ENCODE results near the gene MFSD1. TPM values are rescaled to one million over a fixed set of nuclear protein-coding genes. Genes with fewer than 3 reads are reported as not detected.

The MFSD1 gene
- total and polyA plus RNA-seq, 2 experiments from 2014 or later: 4.3 to 28.4 TPM

GRCh38 chr3:158770741-158771350 lies 31.0 kb upstream of the MFSD1 start:
- H4K20me1 ChIP-seq (replicated peaks; ENCODE audit: insufficient read depth): no peaks in the 10 kb centered on the region
- H3K27ac ChIP-seq (ENCODE audit: low read depth): no peak overlapping the region
- TF ChIP-seq CREB1 (CRISPR knock-in tag; IDR thresholded peaks at IDR 0.05; ENCODE audit: low read depth): no peak
- TF ChIP-seq ZNF331 (CRISPR knock-in tag; IDR thresholded peaks at IDR 0.05; ENCODE audit: low read depth): no peak
- no peak for TF ChIP-seq ZNF114 (CRISPR knock-in tag; IDR thresholded peaks at IDR 0.05)
- no peak for TF ChIP-seq EZH2 (IDR thresholded peaks at IDR 0.05; ENCODE audit: low read depth, unreplicated experiment)
- H3K27me3 ChIP-seq (ENCODE audit: insufficient read depth): no peaks in the 10 kb centered on the region
- H3K4me1 ChIP-seq (ENCODE audit: insufficient read depth): peaks cover 5% of the 10 kb centered on the region; the same call in 1 of the 2 replicates
- no peak overlapping the region for H3K4me2 ChIP-seq
- no peak overlapping the region for H3K27ac Mint-ChIP-seq
- H3K4me3 Mint-ChIP-seq: no peak overlapping the region
- no peak overlapping the region for H3K4me3 ChIP-seq
- H3K9me2 ChIP-seq (ENCODE audit: insufficient read depth): no peaks in the 10 kb centered on the region
- H3K36me3 Mint-ChIP-seq (ENCODE audit: low read depth): no peaks in the 10 kb centered on the region; the same call in 2 of the 3 replicates
- no peaks in the 10 kb centered on the region for H3F3A ChIP-seq (replicated peaks; ENCODE audit: low read depth)
- peaks cover 24% of the 10 kb centered on the region for H3K4me1 Mint-ChIP-seq
- no peaks in the 10 kb centered on the region for H3K79me2 ChIP-seq (replicated peaks; ENCODE audit: insufficient read depth)
- ATAC-seq (no peak), DNase-seq (ENCODE audit: low spot score) (no peak)
- H3K9me3 Mint-ChIP-seq: no peaks in the 10 kb centered on the region
- H2AFZ ChIP-seq: no peak overlapping the region
- H3K36me3 ChIP-seq (ENCODE audit: insufficient read depth): no peaks in the 10 kb centered on the region
- H3K27me3 Mint-ChIP-seq (ENCODE audit: insufficient read depth, low read depth, poor library complexity): peaks cover 8% of the 10 kb centered on the region

- no peak overlapping the region for H2AFZ ChIP-seq
- no peaks in the 10 kb centered on the region for H4K20me1 ChIP-seq (replicated peaks; ENCODE audit: insufficient read depth)
- Mint-ChIP-seq H3K36me3 (ENCODE audit: low read depth) (no peaks in the 10 kb centered on the region; the same call in 2 of the 3 replicates), H3K27ac (no peak overlapping the region), H3K4me3 (no peak overlapping the region), H3K9me3 (no peaks in the 10 kb centered on the region), H3K27me3 (ENCODE audit: insufficient read depth, low read depth, poor library complexity) (peaks cover 8% of the 10 kb centered on the region), H3K4me1 (peaks cover 24% of the 10 kb centered on the region)
- no peak overlapping the region for H3K4me2 ChIP-seq
- ATAC-seq (no peak), DNase-seq (ENCODE audit: low spot score) (no peak)
- H3K79me2 ChIP-seq (replicated peaks; ENCODE audit: insufficient read depth): no peaks in the 10 kb centered on the region
- H3F3A ChIP-seq (replicated peaks; ENCODE audit: low read depth): no peaks in the 10 kb centered on the region
- no peak overlapping the region for H3K4me3 ChIP-seq
- H3K4me1 ChIP-seq (ENCODE audit: insufficient read depth): peaks cover 5% of the 10 kb centered on the region; the same call in 1 of the 2 replicates
- H3K27ac ChIP-seq (ENCODE audit: low read depth): no peak overlapping the region
- no peaks in the 10 kb centered on the region for H3K9me2 ChIP-seq (ENCODE audit: insufficient read depth)
- no peaks in the 10 kb centered on the region for H3K27me3 ChIP-seq (ENCODE audit: insufficient read depth)
- no peaks in the 10 kb centered on the region for H3K36me3 ChIP-seq (ENCODE audit: insufficient read depth)
- TF ChIP-seq JUNB (IDR thresholded peaks at IDR 0.05; ENCODE audit: unreplicated experiment) (no peak), ETS1 (IDR thresholded peaks at IDR 0.05) (no peak), POLR2AphosphoS5 (IDR thresholded peaks at IDR 0.05; ENCODE audit: low read depth) (no peak), CREB1 (CRISPR knock-in tag; IDR thresholded peaks at IDR 0.05; ENCODE audit: low read depth) (no peak), ZNF114 (CRISPR knock-in tag; IDR thresholded peaks at IDR 0.05) (no peak), CTCF (conservative IDR thresholded peaks at IDR 0.05; ENCODE audit: low read depth in 2 of 2) (no peak), STAT1 (IDR thresholded peaks at IDR 0.05; ENCODE audit: unreplicated experiment) (no peak), ZNF331 (CRISPR knock-in tag; IDR thresholded peaks at IDR 0.05; ENCODE audit: low read depth) (no peak), EZH2phosphoT487 (IDR thresholded peaks at IDR 0.05; ENCODE audit: unreplicated experiment) (no peak)
- TF ChIP-seq, protein P1, sequence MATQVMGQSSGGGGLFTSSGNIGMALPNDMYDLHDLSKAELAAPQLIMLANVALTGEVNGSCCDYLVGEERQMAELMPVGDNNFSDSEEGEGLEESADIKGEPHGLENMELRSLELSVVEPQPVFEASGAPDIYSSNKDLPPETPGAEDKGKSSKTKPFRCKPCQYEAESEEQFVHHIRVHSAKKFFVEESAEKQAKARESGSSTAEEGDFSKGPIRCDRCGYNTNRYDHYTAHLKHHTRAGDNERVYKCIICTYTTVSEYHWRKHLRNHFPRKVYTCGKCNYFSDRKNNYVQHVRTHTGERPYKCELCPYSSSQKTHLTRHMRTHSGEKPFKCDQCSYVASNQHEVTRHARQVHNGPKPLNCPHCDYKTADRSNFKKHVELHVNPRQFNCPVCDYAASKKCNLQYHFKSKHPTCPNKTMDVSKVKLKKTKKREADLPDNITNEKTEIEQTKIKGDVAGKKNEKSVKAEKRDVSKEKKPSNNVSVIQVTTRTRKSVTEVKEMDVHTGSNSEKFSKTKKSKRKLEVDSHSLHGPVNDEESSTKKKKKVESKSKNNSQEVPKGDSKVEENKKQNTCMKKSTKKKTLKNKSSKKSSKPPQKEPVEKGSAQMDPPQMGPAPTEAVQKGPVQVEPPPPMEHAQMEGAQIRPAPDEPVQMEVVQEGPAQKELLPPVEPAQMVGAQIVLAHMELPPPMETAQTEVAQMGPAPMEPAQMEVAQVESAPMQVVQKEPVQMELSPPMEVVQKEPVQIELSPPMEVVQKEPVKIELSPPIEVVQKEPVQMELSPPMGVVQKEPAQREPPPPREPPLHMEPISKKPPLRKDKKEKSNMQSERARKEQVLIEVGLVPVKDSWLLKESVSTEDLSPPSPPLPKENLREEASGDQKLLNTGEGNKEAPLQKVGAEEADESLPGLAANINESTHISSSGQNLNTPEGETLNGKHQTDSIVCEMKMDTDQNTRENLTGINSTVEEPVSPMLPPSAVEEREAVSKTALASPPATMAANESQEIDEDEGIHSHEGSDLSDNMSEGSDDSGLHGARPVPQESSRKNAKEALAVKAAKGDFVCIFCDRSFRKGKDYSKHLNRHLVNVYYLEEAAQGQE (IDR thresholded peaks at IDR 0.05; ENCODE audit: unreplicated experiment): no peak
Observed at GRCh38 chr3:158771577-158771976, 30.3 kb upstream of the MFSD1 start.

Measured in GM23338 (cell line).